ENCODE results near the gene AUNIP.

Gene AUNIP

DNA sequence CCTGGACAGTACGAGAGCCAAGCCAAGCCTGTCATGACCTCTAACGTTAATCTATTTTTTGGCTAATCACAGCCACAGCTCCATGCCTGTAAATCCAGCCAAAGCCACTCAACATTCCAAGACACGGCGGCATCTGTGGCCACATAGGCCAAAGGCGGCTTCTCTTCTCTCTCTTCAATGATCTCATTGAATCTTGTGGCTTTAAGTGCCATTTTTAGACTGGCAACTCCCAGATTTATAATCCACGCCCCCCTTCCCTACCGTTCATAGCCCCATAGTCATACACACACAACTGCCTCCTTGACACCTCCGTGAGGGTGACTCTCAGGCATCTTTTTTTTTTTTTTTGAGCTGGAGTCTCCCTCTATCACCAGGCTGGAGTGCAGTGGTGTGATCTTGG is 64.9 kb downstream of the AUNIP start:
- DNase-seq (ENCODE audit: low read depth): no peak

DNA sequence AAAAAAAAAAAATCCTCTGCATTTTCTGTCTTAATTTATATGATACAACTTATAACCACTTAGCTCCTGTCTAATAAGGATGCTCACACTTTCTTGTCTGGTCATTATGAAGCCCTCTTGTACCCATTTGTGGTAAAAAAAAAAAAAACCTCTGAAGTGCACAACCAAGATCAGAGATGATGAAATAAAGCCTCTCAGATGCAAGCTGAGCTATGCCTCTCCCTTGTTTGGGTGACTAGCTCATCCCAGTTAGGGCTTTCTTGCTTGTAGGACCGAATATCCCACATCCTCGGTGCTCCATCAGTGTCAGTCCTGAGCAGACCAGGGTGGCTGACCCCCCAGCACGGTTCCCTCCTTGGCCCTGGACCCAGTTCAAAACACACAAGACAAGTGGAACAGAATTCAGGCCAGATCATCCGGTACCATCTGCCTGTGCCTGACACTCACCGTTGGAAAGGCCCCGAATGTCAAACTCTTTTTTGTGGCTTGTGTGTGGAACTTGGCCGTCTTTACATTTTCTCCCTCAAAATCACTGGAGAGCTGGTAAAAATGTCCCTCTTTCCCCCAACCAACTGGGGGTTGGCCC is 65.6 kb downstream of the AUNIP start:
- no peak for DNase-seq (ENCODE audit: low read depth)

DNA sequence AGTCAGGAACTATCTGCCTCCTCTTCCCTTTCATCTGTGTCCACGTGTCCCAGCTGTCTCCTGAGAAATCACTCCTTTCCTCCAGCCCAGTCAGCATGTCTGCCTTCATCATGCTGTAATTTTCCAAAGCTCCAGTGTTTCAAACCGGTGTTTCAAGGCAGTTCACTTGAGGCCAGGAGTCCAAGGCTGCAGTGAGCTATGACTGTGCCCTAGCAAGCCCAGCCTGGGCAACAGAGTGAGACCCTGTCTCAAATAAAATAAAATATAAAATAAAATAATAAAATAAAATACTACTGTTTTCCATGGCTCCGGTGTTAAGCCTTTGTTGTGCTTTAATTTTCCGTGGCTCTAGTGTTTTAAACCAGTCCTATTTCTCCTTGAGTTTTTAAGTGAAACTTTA is 67.1 kb downstream of the AUNIP start:
- no peak for DNase-seq (ENCODE audit: low read depth)

DNA sequence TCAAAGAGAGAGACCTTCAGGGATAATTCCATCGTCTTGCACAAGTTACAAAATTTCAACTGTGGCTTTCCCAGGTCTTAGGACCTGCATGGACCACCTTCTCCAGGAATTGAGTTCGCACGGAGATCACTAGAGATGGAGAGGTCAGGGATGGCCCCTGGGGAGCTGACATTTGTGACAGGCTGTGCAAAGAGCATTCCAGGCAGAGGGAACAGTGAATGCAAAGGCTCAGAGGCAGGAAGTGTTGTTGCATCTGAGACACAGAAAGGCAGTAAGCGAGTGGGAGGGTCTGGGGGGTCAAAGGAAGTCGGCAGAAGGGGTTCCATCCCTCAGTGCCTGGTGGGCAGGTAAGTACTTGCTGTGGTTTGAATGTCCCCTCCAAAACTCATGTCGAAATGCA is 68.8 kb downstream of the AUNIP start:
- DNase-seq (ENCODE audit: low read depth): no peak

DNA sequence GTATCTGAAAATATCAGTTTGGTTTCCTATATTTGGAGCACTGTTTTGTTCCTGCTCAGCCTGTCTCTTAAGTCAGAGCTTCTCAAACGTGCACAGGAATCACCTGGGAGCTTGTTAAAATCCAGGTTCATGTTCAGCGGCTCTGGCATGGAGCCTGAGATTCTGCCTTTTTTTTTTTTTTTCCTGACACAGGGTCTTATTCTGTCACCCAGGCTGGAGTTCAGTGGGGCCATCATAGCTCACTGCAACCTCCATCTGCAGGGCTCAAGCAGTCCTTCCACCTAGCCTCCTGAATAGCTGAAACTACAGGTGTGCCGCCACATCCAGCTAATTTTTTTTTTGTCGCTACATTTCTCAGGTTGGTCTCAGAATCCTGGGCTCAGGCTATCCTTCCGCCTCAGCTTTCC is 71.5 kb downstream of the AUNIP start:
- no peak for DNase-seq (ENCODE audit: low read depth)

DNA sequence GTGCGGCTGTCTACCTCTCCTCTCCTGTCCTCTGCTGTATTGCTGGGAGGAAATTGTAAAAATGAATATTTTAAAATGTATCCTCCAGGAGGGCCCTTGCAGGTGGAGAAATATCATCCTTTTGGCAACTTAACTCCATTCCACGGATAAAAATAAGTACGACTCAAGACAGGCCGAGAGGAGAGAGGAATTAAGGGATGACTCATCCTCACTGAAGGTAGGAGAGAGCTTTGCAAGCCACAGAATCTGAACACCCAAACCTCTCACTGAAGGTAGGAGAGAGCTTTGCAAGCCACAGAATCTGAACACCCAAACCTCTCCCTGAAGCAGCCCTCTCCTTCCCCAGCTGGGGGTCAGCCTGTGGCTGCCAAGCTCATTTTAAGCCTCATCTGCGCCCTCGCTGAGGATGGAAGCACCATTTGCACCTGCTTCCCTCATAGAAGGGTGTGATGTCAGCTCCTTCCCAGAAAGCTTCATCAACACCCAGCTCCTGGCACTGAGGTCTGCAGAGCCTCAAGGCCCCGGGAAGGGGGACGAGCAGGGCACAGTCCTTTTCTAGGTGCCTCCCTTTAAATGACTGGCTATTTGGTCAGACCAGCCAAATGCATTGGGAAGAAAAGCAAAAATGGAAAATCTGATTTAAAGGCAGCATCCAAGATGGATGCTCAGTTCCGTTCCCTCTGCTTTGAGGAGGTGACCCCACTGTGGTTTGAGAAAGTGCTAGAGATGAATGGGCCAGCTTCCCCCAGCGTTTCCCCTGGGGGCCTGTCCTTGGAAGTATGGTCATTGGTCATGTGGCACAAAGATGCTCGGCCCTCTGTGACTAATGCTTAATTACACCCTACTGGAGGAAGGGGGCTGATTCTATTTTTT is 72.1 kb downstream of the AUNIP start:
- peak; percentile 67 for DNase-seq (ENCODE audit: low read depth)

DNA sequence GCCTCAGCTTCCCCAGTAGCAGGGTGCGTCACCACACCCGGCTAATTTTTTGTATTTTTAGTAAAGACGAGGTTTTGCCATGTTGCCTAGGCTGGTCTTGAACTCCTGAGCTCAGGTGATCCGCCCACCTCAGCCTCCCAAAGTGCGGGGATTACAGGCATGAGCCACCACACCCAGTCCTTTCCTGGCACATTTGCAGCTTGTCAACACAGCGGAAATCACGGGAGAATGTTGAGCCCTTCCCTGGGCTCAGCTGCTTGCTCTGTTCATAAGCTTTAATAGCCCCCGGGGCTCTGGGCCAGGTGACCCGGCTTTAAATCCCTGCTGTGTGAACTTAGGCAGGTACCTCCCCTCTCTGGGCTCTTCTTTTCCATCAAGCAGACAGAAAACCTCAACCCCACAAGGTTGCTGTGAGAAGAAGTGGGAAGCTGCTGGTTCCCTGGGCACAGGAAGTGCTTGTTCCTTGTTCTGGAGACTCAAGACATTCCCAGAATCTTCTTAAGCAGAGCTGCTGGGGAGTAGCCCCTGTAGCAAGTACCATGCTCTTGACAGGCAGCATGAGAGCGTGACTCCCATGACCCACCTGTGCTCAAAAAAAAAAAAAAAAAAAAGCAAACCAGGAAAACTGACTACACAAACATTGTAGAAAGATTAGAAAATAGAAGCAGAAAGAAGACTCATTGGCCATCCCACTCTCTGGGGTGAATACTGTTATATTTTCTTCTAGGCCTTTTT is 73.8 kb downstream of the AUNIP start:
- no peak for DNase-seq (ENCODE audit: low read depth)

DNA sequence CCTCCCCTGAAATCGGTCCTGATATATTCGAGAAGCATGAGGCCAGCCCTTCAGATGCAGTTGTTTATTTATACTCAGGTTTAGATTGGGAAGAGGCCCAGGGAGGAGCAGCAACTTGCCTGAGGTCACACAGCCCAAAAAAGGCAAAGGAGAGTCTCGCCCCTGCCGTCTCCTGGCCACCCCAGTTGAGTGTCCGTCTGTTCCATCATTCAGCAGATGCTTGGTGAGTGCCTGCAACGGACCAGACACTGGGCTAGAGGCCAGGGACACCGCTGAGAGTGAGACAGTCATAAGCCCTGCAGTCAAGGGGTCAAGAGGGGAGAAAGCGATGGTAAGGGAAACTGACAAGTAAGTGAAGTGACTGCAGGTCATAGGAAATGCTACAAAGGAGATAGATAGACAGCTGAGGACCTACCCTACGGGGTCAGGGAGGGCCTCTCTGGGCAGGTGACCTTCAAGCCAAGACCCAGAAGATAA is 74.6 kb downstream of the AUNIP start:
- peak; percentile 37 for DNase-seq (ENCODE audit: low read depth)
